Activated T-helper 1 cell treated with anti-CD3 and anti-CD28 coated beads, Interleukin-12 subunit alpha, Interleukin-12 subunit beta, Interleukin-2, Interleukin-4 antibody, amounts not matched to agents 30 ng/mL and 10 ng/mL and 1 ng/mL, durations not matched to agents 14 hours and 24 hours and 36 hours (primary cell): ENCODE results near the gene CNTFR. TPM values are rescaled to one million over a fixed set of nuclear protein-coding genes. Genes with fewer than 3 reads are reported as not detected.

Source experiments
- DNase-seq: peaks from one replicate; pipeline ENCODE4 v3.0.0; 2021; ENCODE audit warnings: low spot score
- H3K27ac Mint-ChIP-seq: one replicate; pipeline ENCODE4 v1.8.0; 2021; ENCODE audit warnings: mild to moderate bottlenecking, mixed read lengths
- H3K27me3 Mint-ChIP-seq: one replicate; pipeline ENCODE4 v1.8.0; 2022; ENCODE audit warnings: mild to moderate bottlenecking, moderate library complexity, mixed read lengths; ENCODE audit not compliant: insufficient read depth
- H3K36me3 Mint-ChIP-seq: one replicate; pipeline ENCODE4 v1.8.0; 2021; ENCODE audit warnings: low read depth, mixed read lengths
- H3K4me1 Mint-ChIP-seq: one replicate; pipeline ENCODE4 v1.8.0; 2021; ENCODE audit warnings: low read depth, mixed read lengths
- H3K4me3 Mint-ChIP-seq: one replicate; pipeline ENCODE4 v1.8.0; 2021; ENCODE audit warnings: mild to moderate bottlenecking, moderate library complexity, mixed read lengths
- H3K9me3 Mint-ChIP-seq: one replicate; pipeline ENCODE4 v1.8.0; 2021; ENCODE audit warnings: mixed read lengths
- intact Hi-C: fragments of 100-400 bp; cut with micrococcal nuclease; formaldehyde crosslinking; loops from one replicate; pipeline ENCODE4 v1.15.1; 2024
- total RNA-seq: library from RNA; stranded (reverse); gene quantifications from 2 replicates; pipeline ENCODE4 v1.2.3, GENCODE V29; 2022

The CNTFR gene
- total RNA-seq, 1 donor from 2014 or later: not detected

DNA sequence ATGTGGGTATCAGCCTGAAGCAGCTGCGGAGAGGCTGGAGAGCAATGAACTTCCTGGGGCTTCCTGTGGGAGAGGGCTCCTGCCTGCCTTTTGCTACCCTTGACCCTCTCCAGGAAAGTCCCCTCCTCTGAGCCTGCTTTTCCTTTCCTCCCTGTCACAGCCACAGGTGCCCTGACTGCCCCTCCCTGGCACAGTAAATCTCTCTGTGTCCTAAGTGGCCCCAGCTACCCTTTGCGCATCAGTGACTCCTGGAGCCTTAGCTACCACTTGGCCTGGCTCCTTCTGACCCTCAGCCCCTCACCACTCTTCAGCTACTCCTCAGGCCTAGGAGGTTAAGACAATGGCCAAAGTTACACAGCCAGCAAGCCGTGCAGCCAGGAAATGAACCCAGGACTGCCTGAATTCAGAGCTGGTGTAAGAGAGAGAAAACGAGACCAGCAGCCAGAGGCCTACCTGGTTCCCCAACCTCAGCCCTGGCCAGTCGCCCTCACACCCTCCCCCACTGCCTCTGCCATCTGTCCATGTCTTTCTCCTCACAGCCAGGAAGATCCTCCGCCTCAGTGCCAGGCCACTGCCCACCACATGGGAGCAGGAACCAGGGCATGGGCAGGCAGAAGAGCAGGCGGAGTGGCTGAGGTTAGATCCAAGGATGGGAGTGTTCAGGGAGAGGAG, 18.6 kb downstream of the CNTFR start:
- H3K9me3 Mint-ChIP-seq: no peaks in the 10 kb centered on the region
- no peak overlapping the region for H3K27ac Mint-ChIP-seq
- intact Hi-C loops: no loop called here
- no peaks in the 10 kb centered on the region for H3K36me3 Mint-ChIP-seq
- DNase-seq: no peak
- peaks cover 24% of the 10 kb centered on the region for H3K27me3 Mint-ChIP-seq
- H3K4me1 Mint-ChIP-seq: no peaks in the 10 kb centered on the region
- H3K4me3 Mint-ChIP-seq: no peak overlapping the region

DNA sequence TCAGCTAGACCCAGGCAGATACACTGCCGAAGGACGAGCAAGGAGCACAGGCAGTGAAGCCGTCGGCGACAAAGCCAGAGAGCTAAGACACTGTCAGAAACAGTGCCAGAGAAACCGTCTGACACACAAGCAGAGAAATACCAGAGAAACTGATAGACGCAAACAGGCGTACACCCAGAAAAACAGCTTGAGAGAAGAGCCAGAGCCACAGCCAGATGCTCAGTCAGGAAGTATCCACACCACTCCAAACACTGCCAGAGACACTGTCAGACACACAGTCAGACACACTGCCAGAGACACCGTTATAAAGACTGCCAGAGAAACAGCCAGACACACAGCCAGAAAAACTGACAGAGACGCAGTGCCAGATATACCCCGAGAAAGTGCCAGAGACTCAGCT, 19.1 kb downstream of the CNTFR start:
- Mint-ChIP-seq H3K4me1 (no peaks in the 10 kb centered on the region), H3K9me3 (no peaks in the 10 kb centered on the region), H3K27ac (no peak overlapping the region), H3K36me3 (no peaks in the 10 kb centered on the region), H3K27me3 (peaks cover 20% of the 10 kb centered on the region), H3K4me3 (no peak overlapping the region)
- no peak for DNase-seq
- intact Hi-C loops: no loop called here

DNA sequence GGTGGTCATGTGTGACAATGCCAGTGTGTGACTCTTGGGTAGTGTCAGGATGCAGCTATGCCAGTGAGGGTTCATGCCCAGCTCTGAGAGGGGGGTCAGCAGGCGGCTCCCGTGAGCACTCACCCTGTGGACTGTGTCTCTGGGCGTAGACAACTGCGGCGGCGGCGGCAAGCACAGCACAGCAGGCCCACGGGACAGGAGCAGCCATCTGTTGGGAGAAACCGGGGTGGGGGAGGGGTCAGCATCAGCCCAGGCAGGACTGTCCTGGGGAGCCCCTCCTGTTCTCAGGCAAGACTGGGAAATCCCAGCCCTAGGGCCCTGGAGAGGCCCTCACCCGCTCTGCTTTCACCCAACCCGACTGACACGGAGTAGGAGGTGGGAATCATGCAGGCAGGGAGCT, 20.8 kb downstream of the CNTFR start:
- DNase-seq: no peak
- intact Hi-C loops: no loop called here
- Mint-ChIP-seq H3K4me1 (no peaks in the 10 kb centered on the region), H3K9me3 (no peaks in the 10 kb centered on the region), H3K36me3 (no peaks in the 10 kb centered on the region), H3K4me3 (no peak overlapping the region), H3K27ac (no peak overlapping the region), H3K27me3 (peaks cover 15% of the 10 kb centered on the region)

GRCh38 chr9:34568133-34568532, 21.4 kb downstream of the CNTFR start:
- peaks cover 17% of the 10 kb centered on the region for H3K27me3 Mint-ChIP-seq
- H3K9me3 Mint-ChIP-seq: no peaks in the 10 kb centered on the region
- DNase-seq: no peak
- H3K4me1 Mint-ChIP-seq: no peaks in the 10 kb centered on the region
- intact Hi-C loops: no loop called here
- H3K4me3 Mint-ChIP-seq: no peak overlapping the region
- no peak overlapping the region for H3K27ac Mint-ChIP-seq
- no peaks in the 10 kb centered on the region for H3K36me3 Mint-ChIP-seq

- no peak overlapping the region for H3K4me3 Mint-ChIP-seq
- no peaks in the 10 kb centered on the region for H3K36me3 Mint-ChIP-seq
- H3K27me3 Mint-ChIP-seq: peaks cover 17% of the 10 kb centered on the region
- intact Hi-C loops: no loop called here
- no peak overlapping the region for H3K27ac Mint-ChIP-seq
- H3K9me3 Mint-ChIP-seq: no peaks in the 10 kb centered on the region
- no peak for DNase-seq
- H3K4me1 Mint-ChIP-seq: no peaks in the 10 kb centered on the region
Observed at GRCh38 chr9:34566972-34567371, 22.6 kb downstream of the CNTFR start.

GRCh38 chr9:34566322-34566721, 23.2 kb downstream of the CNTFR start:
- H3K4me3 Mint-ChIP-seq: no peak overlapping the region

GRCh38 chr9:34565856-34566255, 23.7 kb downstream of the CNTFR start:
- no peaks in the 10 kb centered on the region for H3K36me3 Mint-ChIP-seq
- intact Hi-C loops: no loop called here
- peaks cover 15% of the 10 kb centered on the region for H3K27me3 Mint-ChIP-seq
- DNase-seq: no peak
- H3K27ac Mint-ChIP-seq: no peak overlapping the region
- H3K4me1 Mint-ChIP-seq: no peaks in the 10 kb centered on the region
- H3K9me3 Mint-ChIP-seq: no peaks in the 10 kb centered on the region
- no peak overlapping the region for H3K4me3 Mint-ChIP-seq

More at GRCh38 chr9:34566322-34566721, 23.2 kb downstream of the CNTFR start:
- Mint-ChIP-seq H3K27ac (no peak overlapping the region), H3K36me3 (no peaks in the 10 kb centered on the region), H3K4me1 (no peaks in the 10 kb centered on the region), H3K9me3 (no peaks in the 10 kb centered on the region), H3K27me3 (peaks cover 15% of the 10 kb centered on the region)
- intact Hi-C loops: no loop called here
- DNase-seq: no peak

DNA sequence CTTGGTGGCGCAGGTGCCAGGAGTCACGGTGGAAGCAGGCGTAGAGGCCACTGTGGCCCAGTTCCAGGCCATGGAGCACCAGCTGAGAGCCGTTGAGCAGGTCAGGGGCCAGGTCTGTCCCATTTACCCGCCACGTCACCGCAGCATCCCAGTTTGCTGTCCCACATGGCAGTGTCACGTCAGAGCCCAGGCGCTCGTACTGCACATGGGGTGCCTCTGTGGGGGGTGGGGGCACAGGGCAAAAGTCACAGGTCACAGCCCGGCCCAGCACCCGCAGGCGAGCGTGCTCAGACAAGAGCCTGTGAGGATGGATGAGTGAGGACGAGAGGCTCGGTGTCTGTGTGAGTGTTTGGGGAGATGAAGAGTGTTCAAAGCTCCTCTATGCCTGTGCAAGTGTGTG, 24.9 kb downstream of the CNTFR start:
- Mint-ChIP-seq H3K9me3 (no peaks in the 10 kb centered on the region), H3K27me3 (peaks cover 15% of the 10 kb centered on the region), H3K4me3 (no peak overlapping the region), H3K36me3 (no peaks in the 10 kb centered on the region), H3K4me1 (no peaks in the 10 kb centered on the region), H3K27ac (no peak overlapping the region)
- DNase-seq: no peak
- intact Hi-C loops: loop anchor here (5.0 kb wide), 1 partner anchor 38 kb away; no protein-coding TSS in a partner anchor

GRCh38 chr9:34563262-34563661, 26.3 kb downstream of the CNTFR start:
- no peak overlapping the region for H3K27ac Mint-ChIP-seq
- H3K4me1 Mint-ChIP-seq: no peaks in the 10 kb centered on the region

DNA sequence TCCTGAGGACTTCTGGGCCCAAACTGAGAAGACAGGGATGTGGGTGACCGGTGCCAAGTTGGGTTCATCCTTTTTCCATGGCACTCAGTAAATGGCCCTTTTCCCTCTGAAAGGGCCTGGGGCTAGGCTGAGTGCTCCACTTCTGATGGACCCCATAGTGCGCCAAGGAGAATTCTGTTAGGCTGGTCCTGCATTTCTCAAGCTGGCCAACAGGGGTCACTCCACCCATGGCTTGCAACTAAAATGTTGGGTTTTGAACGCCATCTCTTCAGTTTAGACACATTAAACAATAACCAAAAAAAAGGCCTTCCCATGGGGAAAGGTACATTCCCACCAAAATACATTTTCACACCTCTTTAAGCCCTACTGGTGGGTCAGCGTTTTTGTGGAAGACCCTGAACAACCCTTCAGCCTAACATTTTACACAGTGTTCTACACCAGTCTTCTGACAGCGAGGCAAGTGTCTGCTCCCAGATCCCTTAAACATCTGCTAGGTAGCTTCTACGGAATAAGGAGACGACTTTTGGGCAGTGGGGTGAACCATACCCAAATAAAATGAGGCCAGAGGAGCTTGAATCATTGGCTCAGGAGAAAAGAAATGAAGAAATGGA, 27.3 kb downstream of the CNTFR start:
- H3K27me3 Mint-ChIP-seq: peaks cover 6% of the 10 kb centered on the region
- intact Hi-C loops: loop anchor here (5.0 kb wide), 1 partner anchor 40 kb away; no protein-coding TSS in a partner anchor
- DNase-seq: no peak
- H3K27ac Mint-ChIP-seq: no peak overlapping the region
- no peaks in the 10 kb centered on the region for H3K36me3 Mint-ChIP-seq
- H3K4me3 Mint-ChIP-seq: no peak overlapping the region
- H3K4me1 Mint-ChIP-seq: no peaks in the 10 kb centered on the region
- no peaks in the 10 kb centered on the region for H3K9me3 Mint-ChIP-seq

More at GRCh38 chr9:34563262-34563661, 26.3 kb downstream of the CNTFR start:
- Mint-ChIP-seq H3K9me3 (no peaks in the 10 kb centered on the region), H3K4me3 (no peak overlapping the region), H3K27me3 (peaks cover 11% of the 10 kb centered on the region), H3K36me3 (no peaks in the 10 kb centered on the region)
- intact Hi-C loops: loop anchor here (5.0 kb wide), 1 partner anchor 39 kb away; no protein-coding TSS in a partner anchor
- no peak for DNase-seq

DNA sequence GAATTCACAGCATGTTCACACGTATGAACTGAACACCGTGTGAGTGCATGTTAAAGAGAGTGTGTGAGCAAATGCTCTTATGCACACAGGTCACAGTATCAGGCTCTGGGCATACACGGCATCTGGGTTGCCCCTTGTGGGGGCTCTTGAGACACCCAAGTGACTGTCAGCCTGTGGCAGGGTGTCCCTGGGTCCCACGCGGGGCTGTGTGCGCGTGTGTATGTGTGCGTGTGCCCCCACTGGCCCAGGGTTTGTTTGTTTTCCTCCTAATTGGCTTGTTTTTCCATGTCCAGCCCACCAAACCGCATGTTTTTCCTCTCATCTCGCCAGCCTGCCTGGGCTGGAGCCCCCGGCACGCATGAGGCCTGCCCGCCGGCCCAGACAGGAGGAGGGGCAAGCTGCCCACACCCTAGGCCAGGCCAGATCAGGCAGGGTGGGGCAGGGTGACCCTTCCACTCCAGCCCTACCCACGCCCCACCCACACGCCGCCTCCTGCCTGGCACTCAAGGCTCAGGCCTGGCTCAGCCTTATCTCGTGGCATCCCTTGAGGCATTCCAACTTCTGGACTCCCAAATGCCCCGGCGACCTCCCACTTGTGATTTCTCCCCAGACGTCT, 28.8 kb downstream of the CNTFR start:
- Mint-ChIP-seq H3K27ac (no peak overlapping the region), H3K9me3 (no peaks in the 10 kb centered on the region), H3K4me1 (no peaks in the 10 kb centered on the region), H3K4me3 (no peak overlapping the region), H3K27me3 (peaks cover 6% of the 10 kb centered on the region), H3K36me3 (no peaks in the 10 kb centered on the region)
- intact Hi-C loops: loop anchor here (5.0 kb wide), 1 partner anchor 42 kb away; no protein-coding TSS in a partner anchor
- DNase-seq: no peak

- no peak overlapping the region for H3K4me3 Mint-ChIP-seq
- intact Hi-C loops: loop anchor here (5.0 kb wide), 1 partner anchor 42 kb away; no protein-coding TSS in a partner anchor
- no peak for DNase-seq
- H3K27me3 Mint-ChIP-seq: peaks cover 6% of the 10 kb centered on the region
- no peaks in the 10 kb centered on the region for H3K9me3 Mint-ChIP-seq
- H3K4me1 Mint-ChIP-seq: no peaks in the 10 kb centered on the region
- H3K27ac Mint-ChIP-seq: no peak overlapping the region
- H3K36me3 Mint-ChIP-seq: no peaks in the 10 kb centered on the region
Observed at GRCh38 chr9:34559624-34560455, 29.7 kb downstream of the CNTFR start.
